ENCODE results near the gene PCF11.

Gene PCF11

GRCh38 chr11:83187465-83187864 is 30.5 kb downstream of the PCF11 start:
- TF ChIP-seq CTCF (IDR thresholded peaks at IDR 0.05; ENCODE audit: borderline replicate concordance, control extremely low read depth, extremely low read depth, insufficient read depth, missing control alignments): no peak
- no peak for DNase-seq (ENCODE audit: low spot score)
- in situ Hi-C loops (cut with MboI; ENCODE audit: low sequenced_read_pairs, unreplicated experiment): no loop called here

- DNase-seq (ENCODE audit: low spot score): no peak
- in situ Hi-C loops (cut with MboI; ENCODE audit: low sequenced_read_pairs, unreplicated experiment): no loop called here
- TF ChIP-seq CTCF (IDR thresholded peaks at IDR 0.05; ENCODE audit: borderline replicate concordance, control extremely low read depth, extremely low read depth, insufficient read depth, missing control alignments): no peak
Observed at GRCh38 chr11:83191491-83191890, 34.6 kb downstream of the PCF11 start.

DNA sequence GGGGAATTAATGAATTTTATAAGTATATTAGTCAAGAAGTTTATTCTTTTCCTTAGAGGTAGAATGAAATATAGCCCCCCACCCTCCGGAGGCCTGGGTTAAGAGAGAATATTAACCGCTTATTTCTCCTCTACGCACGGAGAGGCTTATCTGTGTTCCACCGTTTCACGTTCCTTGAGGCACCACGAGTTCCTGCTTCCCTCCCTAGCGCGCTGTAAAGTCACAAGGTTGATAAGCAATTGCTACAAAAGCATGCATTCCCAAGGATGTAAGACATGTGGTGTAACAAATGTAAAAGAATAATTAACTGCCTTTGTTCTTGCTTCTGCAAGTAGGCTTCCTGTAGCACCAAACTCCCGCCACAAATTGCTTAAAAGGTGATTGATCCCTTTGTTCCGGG is 35.1 kb downstream of the PCF11 start:
- no peak for DNase-seq (ENCODE audit: low spot score)
- no peak for TF ChIP-seq CTCF (IDR thresholded peaks at IDR 0.05; ENCODE audit: borderline replicate concordance, control extremely low read depth, extremely low read depth, insufficient read depth, missing control alignments)
- in situ Hi-C loops (cut with MboI; ENCODE audit: low sequenced_read_pairs, unreplicated experiment): no loop called here

DNA sequence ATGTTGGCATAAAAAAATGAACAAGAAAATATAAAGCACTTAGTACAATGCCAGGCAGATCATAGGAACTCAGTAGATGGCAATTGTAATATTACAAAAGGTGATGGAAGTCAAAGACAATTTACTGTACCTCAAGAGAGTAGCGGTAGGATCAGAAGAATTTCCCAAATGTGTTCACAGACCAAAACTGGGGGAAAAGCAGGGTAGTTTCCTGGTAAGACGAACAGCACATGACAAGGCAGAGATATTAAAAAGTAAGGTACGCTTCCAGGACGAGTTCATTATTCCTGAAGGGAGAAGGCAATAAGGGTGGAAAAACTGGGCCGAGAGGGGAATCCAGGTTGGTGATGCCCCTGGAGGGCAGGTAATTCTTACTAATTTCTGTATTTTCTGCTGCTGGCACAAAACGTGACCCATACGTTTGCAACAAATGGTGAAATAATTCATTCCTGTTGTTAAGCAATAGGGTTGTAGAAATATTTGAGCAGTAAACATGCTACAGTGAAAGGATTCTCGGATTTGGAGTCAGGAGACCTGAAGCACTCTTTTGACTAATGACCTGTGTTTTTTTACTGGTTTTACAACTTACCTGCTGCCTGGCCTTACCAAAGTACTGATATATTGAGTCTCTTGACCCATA is 35.8 kb downstream of the PCF11 start:
- no peak for TF ChIP-seq CTCF (IDR thresholded peaks at IDR 0.05; ENCODE audit: borderline replicate concordance, control extremely low read depth, extremely low read depth, insufficient read depth, missing control alignments)
- DNase-seq (ENCODE audit: low spot score): no peak
- in situ Hi-C loops (cut with MboI; ENCODE audit: low sequenced_read_pairs, unreplicated experiment): no loop called here

DNA sequence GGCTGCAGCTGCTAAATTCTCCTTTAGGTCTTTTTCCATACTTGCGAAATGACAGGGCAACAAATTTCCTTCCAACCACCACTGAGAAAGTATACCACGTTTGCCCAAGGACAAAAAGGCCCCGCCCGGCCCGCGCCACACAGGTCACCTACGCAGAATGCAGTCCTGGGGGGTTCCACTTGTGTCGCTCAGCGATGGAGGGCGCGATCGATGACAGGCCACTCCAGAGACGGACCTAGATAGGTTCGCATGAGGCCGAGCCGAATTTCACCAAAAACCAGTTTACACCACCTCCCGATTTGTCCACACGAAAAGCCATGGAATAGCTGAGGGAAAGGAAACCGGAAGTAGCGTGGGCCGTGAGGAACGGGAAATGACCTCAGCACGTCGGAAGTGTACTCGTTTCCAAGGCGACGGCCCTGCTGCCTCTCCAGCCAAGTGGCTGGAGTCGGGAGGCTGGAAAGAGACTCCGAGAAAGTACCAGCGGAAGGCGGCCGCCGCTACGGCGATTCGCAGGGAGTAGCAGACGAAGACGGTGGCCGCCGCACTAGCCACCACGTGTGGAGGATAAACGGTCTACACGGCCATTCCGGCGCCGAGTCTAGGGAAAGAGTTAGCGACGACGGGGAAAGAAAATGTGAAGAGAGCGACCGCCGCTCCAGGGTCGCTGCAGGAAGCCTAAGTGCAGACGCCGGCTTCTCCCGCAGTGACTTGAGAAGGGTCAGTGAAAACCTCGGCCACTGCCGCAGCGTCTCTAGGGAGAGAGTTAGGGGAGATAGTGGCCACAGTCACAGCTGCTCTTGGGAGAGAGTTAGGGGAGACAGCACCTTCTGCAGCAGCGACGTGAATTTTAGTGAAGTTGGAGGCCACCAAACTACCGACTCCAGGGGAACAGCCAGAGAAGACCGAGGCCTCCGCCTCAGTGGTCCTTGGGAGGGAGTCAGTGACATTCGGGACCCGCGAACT is 36.7 kb downstream of the PCF11 start, which contains the start of gene ANKRD42:
Gene ANKRD42, plus strand, starts transcription at position 398 of the 966 bp plus-strand sequence. CDS start 959 bp downstream, outside the sequence.
- in situ Hi-C loops (cut with MboI; ENCODE audit: low sequenced_read_pairs, unreplicated experiment): no loop called here
- TF ChIP-seq CTCF (IDR thresholded peaks at IDR 0.05; ENCODE audit: borderline replicate concordance, control extremely low read depth, extremely low read depth, insufficient read depth, missing control alignments): peak; percentile 0
- peak; percentile 92 for DNase-seq (ENCODE audit: low spot score)

- in situ Hi-C loops (cut with MboI; ENCODE audit: low sequenced_read_pairs, unreplicated experiment): no loop called here
- DNase-seq (ENCODE audit: low spot score): peak; percentile 74
- TF ChIP-seq CTCF (IDR thresholded peaks at IDR 0.05; ENCODE audit: borderline replicate concordance, control extremely low read depth, extremely low read depth, insufficient read depth, missing control alignments): no peak
Observed at GRCh38 chr11:83194281-83195142, 37.6 kb downstream of the PCF11 start.

Measured in GM13976 (cell line).